Kasumi-1 (cell line): Measurements from ENCODE around the gene ANKRD13D.
"Not testable (repeated sequence)": the region's sequence is repeated elsewhere in the genome, so short reads cannot be mapped to it uniquely, and the experiment has no call there.

ENCODE experiments used
- DNase-seq, 2 experiments: peaks; one replicate each; lab custom pipeline; 2025; lab: John Stamatoyannopoulos, UW

The ANKRD13D gene

DNA sequence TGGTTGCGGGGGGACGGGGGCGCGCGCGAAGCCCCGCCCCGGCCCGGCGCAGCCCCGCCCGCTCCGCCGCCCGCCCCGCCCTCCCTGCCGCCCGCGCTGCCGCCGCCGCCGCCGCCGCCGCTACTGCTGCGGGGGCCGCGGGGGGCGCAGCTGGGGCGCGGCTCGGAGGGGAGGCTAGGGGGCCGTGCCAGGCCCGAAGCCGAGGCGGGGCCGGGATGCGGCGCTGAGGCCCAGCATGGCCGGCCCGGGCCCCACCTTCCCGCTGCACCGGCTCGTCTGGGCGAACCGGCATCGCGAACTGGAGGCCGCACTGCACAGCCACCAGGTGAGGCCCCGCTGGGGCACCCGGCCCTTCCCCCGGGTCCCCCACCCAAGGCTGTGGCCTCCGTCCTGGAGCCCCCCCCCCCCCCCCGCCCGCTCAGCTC lies at the start of gene ANKRD13D:
Gene ANKRD13D (plus strand): TSS at position 78 of the 425 bp plus-strand sequence. CDS start 158 bp downstream, at position 236.
- no peak for DNase-seq

DNA sequence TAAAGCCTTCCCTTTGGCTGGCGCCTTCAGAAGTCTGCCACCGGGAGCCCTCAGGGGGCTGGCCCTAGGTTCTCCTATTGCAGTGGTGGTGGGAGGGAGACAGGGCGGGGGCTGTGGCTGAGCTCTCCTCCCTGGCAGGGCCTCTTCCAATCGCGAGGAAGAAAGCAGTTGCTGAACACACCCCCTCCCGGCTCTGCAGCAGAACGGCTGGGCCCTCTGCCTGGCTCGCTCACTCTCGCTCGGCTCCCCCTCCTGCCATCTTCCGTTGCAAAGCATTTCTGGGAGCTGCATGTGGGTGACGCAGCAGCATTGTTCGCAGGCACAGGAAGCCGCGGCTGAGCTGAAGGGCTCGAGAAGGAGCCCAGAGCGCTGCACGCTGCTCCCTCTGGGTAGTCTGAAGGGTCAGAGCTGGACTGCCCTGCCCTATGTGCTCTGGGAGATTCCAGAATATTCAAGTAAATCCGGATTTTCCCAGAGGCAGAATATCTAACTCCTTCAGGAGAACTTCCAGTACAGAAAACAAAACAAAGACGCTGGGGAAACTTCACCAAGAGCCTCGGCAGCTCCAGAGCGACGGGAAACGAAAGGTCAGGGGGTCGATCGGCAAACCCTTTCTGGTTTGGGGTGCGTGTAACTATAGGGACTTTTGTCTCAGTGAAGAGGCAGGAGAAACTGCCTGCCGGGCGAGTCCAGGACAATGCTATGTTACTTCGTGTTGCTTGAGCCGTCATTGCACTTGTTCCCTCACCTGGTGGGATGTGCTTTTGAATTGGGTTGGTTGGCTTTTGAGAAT lies 49.1 kb upstream of the ANKRD13D start:
- DNase-seq: peak; percentile 99

DNA sequence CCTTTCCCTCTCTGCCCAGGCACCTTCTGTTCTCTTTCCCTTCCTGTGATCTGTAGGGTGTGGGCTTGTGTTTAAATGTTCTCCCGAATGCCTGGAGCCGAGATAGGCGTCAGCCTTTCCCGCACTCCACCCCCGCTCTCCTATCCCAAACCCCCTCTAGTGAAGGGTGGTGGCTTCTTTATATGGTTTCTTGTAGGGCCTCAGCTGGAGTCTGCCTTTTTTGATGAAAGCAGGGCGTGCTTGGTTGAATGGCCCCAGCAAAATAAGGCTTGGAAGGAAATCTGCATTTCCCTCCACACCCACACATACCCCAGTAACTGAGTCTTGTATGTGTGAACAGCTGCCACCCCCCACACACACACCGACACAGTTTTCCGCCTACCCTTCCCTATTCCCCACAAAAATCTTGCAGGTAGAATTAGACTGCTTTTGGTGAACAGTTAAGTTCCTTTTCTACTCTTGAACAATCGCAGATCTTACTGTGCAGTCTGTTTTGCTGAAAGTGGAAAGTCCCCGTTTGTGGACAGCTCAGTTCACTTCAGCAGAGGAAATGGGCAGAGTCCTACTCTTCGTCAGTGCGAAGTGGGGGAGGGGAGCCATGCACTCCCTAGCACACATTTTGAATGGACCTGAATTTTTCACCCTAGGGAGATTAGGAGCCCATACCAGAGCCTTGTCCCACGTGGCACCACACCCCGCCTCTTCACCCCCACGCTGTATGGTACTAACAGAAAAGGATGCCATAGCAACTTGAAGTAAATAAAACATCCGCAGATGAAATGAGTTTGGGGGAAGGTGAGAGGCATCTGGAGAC lies 48.3 kb upstream of the ANKRD13D start:
- peak; percentile 49 to 51 for DNase-seq

DNA sequence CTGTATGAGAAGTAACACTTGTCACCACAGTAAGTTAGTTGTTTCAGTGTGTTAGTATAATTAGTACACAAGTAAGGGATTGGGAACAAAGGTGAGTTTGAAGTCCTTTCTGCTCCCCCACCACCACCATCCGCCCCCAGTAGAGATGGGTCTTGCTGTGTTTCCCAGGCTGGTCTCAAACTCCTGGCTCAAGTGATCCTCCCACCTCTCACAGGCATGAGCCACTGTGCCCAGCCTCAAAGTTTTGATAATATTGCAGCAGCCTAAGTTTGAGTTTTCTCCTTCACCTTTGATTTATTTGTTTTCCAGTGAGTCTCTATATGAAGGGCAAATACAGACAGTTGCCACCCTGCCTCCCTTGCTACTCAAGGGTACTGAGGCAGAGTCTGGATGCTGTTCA lies 46.6 kb upstream of the ANKRD13D start:
- no peak for DNase-seq

GRCh38 chr11:67243051-67243450 lies 46.1 kb upstream of the ANKRD13D start:
- no peak for DNase-seq

- DNase-seq: no peak
Observed at GRCh38 chr11:67245046-67245445, 44.1 kb upstream of the ANKRD13D start.

DNA sequence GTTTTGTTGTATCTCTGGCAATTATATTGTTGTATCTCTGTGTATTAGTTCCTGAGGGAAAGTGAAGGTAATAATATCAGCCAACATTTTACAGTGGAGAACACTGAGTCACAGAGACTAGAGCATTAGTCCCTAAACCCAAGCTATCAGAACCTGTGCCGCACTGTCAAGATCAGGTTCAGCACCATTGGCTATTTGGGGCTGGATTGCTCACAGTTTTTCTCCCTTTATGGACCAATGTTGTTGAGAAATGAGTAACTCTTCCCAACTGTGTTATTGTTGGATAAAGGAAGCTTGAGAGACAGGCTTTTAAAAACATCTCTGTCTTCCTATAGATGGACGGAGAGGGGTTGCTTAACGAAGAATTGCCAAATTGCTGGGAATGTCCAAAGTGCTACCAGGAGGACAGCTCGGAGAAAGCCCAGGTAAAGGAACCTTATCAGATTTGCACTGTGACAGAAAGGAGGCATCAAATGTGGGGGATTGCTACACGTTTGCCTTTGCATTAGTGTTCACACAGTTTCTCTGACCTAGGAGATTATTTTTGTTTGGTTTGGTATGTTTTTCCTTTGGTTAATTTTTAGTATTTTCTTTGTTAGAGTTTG lies 41.1 kb upstream of the ANKRD13D start:
- no peak for DNase-seq

- DNase-seq: no peak
Observed at GRCh38 chr11:67248653-67249052, 40.5 kb upstream of the ANKRD13D start.

DNA sequence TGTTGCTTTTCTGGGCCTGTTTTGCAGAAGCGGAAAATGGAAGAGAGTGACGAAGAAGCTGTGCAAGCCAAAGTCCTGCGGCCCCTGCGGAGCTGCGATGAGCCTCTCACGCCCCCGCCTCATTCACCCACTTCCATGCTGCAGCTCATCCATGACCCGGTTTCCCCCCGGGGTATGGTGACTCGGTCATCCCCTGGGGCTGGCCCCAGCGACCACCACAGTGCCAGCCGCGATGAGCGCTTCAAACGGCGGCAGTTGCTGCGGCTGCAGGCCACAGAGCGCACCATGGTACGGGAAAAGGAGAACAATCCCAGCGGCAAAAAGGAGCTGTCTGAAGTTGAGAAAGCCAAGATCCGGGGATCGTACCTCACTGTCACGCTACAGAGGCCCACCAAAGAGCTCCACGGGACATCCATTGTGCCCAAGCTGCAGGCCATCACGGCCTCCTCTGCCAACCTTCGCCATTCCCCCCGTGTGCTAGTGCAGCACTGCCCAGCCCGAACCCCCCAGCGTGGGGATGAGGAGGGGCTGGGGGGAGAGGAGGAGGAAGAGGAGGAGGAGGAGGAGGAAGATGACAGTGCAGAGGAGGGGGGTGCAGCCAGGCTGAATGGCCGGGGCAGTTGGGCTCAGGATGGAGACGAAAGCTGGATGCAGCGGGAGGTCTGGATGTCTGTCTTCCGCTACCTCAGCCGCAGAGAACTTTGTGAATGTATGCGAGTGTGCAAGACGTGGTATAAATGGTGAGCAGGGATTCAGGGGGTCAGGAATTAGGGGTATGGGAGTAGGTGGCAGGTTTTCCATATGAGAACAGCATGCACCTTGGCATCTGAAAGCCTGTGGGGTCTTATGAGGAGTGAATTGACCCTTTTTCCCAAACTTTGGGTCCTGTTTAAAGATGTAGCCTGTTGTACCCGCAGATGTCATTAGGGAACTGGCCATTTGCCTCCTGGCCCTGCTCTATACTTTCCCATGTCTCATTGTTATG lies 38.8 kb upstream of the ANKRD13D start:
- no peak for DNase-seq

DNA sequence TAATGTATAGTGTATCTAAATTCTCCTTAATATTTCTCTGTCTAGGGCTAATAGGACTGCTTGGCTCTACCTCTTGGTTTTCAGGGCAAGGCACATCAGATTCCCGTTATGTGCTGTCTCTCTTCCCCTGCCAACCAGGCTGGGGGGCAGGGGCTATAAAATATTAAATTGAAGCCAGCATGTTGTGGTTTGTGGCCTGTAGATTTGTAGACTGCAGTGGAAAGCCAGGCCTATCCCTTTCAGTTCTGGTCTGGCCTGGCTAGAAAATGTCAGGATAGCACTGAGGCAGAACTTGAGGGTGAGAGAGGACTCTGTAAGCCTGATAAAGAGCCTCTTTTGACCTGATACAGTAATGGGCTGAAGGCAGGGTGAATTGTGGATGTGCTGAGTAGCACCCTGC lies 37.3 kb upstream of the ANKRD13D start:
- no peak for DNase-seq

GRCh38 chr11:67252831-67253239 lies 36.3 kb upstream of the ANKRD13D start:
- peak; percentile 67 to 74 for DNase-seq

GRCh38 chr11:67253872-67254624 lies 35.1 kb upstream of the ANKRD13D start:
- no peak for DNase-seq

DNA sequence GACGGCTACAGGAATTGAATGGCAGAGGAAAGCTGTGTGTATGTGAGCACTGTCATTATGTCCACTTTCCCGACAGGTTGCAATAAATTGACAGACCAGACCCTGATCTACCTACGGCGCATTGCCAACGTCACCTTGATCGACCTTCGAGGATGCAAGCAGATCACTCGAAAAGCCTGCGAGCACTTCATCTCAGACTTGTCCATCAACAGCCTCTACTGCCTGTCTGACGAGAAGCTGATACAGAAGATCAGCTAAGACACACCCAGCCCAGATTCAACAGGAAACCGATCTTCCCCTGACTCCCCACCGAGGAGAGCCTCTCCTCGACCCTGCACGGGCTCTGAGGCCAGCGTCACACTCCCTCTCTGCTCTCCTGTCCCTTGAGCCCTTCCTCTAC lies 34.3 kb upstream of the ANKRD13D start:
- DNase-seq: no peak

DNA sequence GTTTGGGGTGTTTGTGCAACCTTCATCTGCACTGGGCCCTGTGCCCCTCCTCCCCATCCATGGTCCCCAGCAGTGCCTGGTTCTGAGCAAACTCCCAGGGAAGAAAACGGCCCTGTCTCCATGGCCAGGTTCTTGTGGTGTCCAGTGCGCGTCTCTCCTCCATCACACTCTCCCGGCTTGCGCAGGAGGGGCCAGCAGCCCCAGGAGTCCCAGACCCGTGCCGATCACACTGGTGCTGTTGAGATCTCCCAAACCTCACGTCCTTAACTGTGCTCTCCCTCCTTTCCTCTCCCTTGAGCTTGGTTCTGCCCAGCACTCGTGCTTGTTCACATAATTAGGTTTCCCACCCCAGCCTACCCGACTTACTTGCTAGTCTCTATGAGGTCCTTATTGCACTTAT lies 33.8 kb upstream of the ANKRD13D start:
- no peak for DNase-seq

DNA sequence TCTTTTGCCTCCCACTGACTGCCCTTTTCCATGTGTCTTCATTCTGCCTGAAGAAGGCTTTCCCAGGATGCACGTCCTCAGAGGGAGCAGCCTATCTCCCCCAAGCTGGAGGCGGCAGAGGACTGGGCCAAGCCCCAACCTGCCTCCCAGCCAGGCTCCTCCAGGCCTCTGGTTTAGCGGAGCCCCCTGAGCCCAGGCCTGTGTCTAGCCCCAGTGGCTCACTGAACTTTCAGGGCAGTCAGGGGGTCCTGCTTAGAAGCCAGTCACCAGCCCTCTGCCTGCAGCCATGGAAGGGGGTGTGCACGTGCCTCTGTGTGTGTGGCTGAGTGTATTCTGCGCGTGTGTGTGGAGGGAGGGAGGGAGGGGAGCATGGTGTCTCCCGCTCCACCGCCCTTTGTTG lies 33.2 kb upstream of the ANKRD13D start:
- DNase-seq: no peak

DNA sequence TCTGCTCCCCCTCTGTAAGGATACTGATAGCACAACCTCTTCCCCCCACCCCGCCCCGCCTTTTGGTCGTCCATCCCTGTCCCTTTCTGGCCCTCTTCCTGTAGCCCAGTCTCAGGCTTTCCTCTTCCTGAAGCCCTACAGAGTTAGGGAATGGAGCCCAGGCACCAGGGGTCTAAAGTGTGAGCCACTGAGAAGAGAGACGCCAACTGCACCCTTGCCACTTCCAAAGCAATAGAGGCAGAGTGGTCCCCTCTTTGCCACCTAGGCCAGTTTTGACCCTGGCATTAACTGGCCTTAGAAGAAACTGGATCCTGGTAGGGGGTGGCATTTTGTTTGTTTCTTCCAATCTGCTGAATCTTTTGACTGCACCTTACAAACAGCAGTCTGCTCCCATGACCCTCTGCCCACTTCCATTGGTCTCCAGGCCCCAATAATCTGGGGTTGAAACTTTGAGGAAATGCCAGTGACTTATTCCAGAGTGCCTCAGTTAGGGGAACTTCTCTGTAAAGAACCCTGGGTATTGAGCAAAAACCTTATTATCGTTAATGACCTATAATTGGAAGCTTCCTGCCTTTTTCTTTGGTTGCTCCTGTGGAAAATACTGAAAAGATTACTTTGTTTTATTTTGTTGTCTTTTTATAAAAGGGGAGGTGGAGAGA lies 32.5 kb upstream of the ANKRD13D start:
- no peak for DNase-seq

DNA sequence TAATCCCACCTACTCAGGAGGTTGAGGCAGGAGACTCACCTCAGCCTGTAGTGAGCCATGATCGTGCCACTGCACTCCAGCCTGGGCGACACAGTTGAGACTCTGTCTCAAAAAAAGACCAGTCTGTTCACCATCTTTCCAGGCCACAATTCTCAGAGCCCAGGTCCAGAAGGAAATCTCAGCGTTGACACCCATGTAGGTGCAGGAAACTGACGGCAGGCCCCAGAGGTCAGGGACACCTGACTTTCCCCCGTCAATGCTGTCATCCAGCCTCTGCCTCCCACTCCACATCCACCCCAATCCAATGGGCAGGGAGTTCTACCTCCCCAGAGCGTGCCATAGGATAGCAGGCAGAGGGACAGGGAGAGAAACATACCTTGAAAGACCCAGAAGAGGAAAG lies 28.7 kb upstream of the ANKRD13D start:
- DNase-seq: no peak

- not testable (repeated sequence) for DNase-seq
Observed at GRCh38 chr11:67260885-67261639, 28.0 kb upstream of the ANKRD13D start.

DNA sequence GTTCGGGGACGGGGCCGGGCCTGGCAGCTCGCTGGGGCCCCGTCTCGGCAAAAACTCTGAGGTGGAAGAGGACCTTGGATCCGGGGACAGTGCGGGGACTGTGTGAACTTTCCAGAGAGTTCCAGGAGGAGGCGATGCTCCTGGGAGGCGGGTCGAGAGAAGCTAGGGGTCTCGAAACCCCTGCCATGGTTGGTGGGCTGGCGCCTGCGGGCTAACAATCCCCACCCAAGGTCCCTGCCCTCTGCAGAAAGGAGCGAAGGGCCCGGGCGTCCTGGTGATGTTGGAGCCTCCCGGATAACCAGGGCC lies 27.5 kb upstream of the ANKRD13D start:
- no peak for DNase-seq
